Measurements from ENCODE around the gene CFAP65. TPM values are rescaled to one million over a fixed set of nuclear protein-coding genes. Genes with fewer than 3 reads are reported as not detected.

The CFAP65 gene
- total RNA-seq, 6 experiments from 2014 or later, result not detected

DNA sequence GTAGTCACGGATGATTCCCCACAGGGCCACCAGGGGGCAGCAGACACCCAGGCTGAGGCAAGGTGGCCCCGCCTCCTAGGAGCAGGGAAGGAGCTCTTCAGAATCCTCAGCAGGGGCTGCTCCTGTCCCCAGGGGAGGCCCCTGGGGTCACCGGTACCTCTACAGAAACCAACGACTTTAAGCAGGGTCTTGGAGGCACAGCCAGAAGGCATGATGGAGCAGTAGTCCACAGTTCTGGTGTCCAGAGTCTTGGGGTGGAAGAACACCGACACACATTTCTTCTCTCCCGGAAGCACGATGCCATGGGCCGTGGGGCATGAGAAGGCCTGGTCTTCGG lies 11.5 kb downstream of the CFAP65 start:
- Histone ChIP-seq H3K4me1 (no peaks in the 10 kb centered on the region), H3K27ac (no peak overlapping the region), H3K9me3 (no peaks in the 10 kb centered on the region), H3K27me3 (no peaks in the 10 kb centered on the region), H3K36me3 (no peaks in the 10 kb centered on the region), H3K4me3 (no peak overlapping the region)
- ATAC-seq, result peak; percentile 93 to 99 (median 98)
- 70% methylated on average over 2 of the region's 9 CpGs for WGBS (ENCODE audit: insufficient coverage, low coverage, low lambda C conversion rate, missing lambda C conversion rate)
- peak; percentile 81 to 88 (median 86) for DNase-seq
- no peak for TF ChIP-seq POLR2A (IDR thresholded peaks at IDR 0.05)
- TF ChIP-seq, protein P1, sequence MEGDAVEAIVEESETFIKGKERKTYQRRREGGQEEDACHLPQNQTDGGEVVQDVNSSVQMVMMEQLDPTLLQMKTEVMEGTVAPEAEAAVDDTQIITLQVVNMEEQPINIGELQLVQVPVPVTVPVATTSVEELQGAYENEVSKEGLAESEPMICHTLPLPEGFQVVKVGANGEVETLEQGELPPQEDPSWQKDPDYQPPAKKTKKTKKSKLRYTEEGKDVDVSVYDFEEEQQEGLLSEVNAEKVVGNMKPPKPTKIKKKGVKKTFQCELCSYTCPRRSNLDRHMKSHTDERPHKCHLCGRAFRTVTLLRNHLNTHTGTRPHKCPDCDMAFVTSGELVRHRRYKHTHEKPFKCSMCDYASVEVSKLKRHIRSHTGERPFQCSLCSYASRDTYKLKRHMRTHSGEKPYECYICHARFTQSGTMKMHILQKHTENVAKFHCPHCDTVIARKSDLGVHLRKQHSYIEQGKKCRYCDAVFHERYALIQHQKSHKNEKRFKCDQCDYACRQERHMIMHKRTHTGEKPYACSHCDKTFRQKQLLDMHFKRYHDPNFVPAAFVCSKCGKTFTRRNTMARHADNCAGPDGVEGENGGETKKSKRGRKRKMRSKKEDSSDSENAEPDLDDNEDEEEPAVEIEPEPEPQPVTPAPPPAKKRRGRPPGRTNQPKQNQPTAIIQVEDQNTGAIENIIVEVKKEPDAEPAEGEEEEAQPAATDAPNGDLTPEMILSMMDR (IDR thresholded peaks at IDR 0.05), result peak; percentile 90 to 99 (median 98)
- intact Hi-C loops (cut with DNase I), result loop anchor here in 1 of 2 donors (10.0 kb wide), 1 partner anchor 265 kb away; no protein-coding TSS in a partner anchor

DNA sequence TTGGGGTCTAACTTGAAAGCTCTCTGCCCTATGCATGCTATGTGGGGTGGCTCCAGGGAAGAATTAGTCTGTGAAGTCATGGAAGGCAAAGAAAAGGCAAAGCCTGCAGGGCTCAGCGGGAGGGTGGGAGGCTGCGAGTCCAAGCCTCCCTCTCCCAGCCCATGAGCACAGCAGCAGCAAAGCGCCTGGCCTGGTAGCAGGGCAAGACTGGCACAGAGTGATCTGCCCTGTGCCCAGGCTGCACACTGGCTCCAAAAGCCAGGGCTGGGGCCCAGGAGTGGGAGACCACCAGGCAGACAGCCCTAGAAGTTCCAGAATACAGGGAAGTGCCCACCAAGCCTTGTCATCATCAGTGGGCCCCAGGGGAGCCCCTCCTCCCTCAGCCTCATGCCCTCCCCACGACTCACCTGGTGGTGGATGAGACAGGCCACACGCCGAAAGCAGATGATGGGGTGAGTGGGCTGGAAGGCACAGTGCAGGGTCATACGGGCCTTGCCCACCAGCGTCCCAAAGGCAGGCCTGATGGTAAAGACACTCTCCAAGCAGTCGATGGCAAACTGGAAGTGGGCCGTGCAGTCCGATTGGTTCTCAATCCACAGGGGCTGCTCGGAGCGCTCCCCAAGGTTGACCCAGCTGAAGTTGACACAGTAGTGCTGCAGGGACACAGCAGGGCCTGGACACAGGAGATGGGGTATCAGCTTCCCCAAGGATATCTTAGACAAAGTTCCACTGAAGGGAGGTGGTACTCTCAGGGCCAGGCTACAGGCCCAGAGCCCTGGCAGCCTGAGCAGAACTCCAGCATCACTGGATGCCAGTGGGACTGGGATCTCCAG lies 12.1 kb downstream of the CFAP65 start:
- H3K9me3 ChIP-seq, result no peaks in the 10 kb centered on the region
- no peak overlapping the region for H3K27ac ChIP-seq
- 54% methylated on average over 7 of the region's 13 CpGs for WGBS (ENCODE audit: insufficient coverage, low coverage, low lambda C conversion rate, missing lambda C conversion rate)
- H3K4me3 ChIP-seq, result no peak overlapping the region
- DNase-seq, result no peak
- intact Hi-C loops (cut with DNase I), result loop anchor here in 1 of 2 donors (10.0 kb wide), 1 partner anchor 266 kb away; no protein-coding TSS in a partner anchor
- H3K36me3 ChIP-seq, result no peaks in the 10 kb centered on the region
- TF ChIP-seq, protein P1 (IDR thresholded peaks at IDR 0.05), result no peak
- TF ChIP-seq POLR2A (IDR thresholded peaks at IDR 0.05), result no peak
- ATAC-seq, result no peak
- no peaks in the 10 kb centered on the region for H3K4me1 ChIP-seq
- H3K27me3 ChIP-seq, result no peaks in the 10 kb centered on the region

DNA sequence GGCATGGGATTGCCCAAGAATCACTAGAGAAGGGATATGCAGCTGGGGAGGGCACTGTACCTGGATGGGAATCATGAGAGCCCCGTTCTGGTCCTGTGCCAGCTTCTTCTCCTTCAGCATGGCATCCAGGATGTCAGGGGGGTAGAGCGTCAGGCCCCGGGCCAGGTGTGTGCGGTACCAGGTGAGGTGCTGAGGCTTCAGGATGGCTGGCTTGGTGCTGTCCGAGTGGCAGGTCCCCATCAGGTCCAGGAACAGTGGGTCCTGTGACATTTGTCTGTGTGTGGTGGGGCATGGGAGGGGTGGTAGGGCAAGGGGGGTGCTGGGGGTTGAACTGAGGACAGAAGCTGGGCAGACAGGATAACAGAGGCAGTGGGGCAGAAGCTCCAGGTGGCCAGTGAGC lies 13.2 kb downstream of the CFAP65 start:
- TF ChIP-seq, protein P1 (IDR thresholded peaks at IDR 0.05), result no peak
- no peak for TF ChIP-seq POLR2A (IDR thresholded peaks at IDR 0.05)
- 53% methylated on average over 4 of the region's 5 CpGs for WGBS (ENCODE audit: insufficient coverage, low coverage, low lambda C conversion rate, missing lambda C conversion rate)
- no peaks in the 10 kb centered on the region for H3K9me3 ChIP-seq
- no peak overlapping the region for H3K27ac ChIP-seq
- intact Hi-C loops (cut with DNase I), result loop anchor here in 1 of 2 donors (10.0 kb wide), 1 partner anchor 267 kb away; no protein-coding TSS in a partner anchor
- no peaks in the 10 kb centered on the region for H3K4me1 ChIP-seq
- H3K27me3 ChIP-seq, result no peaks in the 10 kb centered on the region
- DNase-seq (no peak), ATAC-seq (no peak)
- H3K4me3 ChIP-seq, result no peak overlapping the region
- no peaks in the 10 kb centered on the region for H3K36me3 ChIP-seq

DNA sequence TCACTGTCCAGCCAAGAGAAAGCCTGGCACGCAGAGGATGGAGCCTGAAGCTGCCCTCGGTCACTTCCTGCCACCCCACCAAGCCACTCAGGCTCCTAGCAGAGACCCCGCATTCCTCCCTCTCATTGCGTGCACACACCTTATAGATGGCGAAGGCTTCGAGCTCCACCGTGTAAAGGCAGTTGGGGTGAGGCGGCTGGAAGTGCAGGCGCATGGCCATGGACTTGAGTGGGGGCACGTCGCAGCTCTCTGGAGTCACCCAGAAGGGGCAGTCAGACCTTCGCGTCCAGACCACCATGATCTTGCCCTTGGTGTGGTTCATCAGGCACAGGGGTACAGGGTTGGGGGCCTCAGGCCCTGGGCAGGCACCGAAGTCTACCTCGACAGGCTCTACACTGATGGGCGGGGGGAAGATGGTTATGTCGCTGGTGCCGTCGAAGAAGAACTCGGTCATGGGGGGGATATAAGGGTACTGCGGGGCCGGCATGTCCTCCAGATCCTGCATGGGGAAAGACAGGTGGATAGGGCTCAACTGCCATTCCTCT lies 13.7 kb downstream of the CFAP65 start:
- ATAC-seq (no peak), DNase-seq (no peak)
- no peak overlapping the region for H3K4me3 ChIP-seq
- H3K4me1 ChIP-seq, result no peaks in the 10 kb centered on the region
- H3K36me3 ChIP-seq, result no peaks in the 10 kb centered on the region
- no peak for TF ChIP-seq POLR2A (IDR thresholded peaks at IDR 0.05)
- TF ChIP-seq, protein P1 (IDR thresholded peaks at IDR 0.05), result no peak
- H3K27me3 ChIP-seq, result no peaks in the 10 kb centered on the region
- WGBS (ENCODE audit: insufficient coverage, low coverage, low lambda C conversion rate, missing lambda C conversion rate), result 93% methylated on average over 3 of the region's 22 CpGs
- intact Hi-C loops (cut with DNase I), result loop anchor here in 1 of 2 donors (10.0 kb wide), 1 partner anchor 267 kb away; no protein-coding TSS in a partner anchor
- no peak overlapping the region for H3K27ac ChIP-seq
- no peaks in the 10 kb centered on the region for H3K9me3 ChIP-seq

Measured in right lobe of liver (tissue), 6 donors.